Fibroblast of gingiva (primary cell): ENCODE data around the gene MEGF10.

Experiments
- DNase-seq: peaks from one replicate; pipeline ENCODE4 v3.0.0-alpha.2; 2011; ENCODE audit warnings: low read depth

The MEGF10 gene

DNA sequence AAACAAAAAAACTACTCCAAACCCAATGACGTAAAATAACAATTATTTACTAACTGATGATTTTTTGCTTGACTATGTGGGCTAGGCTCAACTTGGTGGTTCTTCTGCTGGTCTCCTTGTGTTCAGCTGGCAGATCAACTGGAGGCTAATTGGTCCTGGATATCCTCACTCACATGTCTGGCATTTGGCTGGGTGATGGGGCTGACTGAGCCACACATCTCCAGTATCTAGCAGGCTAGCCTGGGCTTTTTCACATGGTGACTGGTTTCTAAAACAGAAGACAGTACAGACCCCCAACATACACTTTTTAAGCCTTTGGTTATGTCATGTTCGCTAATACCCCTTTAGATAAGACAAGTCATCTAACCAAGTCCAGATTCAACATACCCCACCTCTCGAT, 122.1 kb downstream of the MEGF10 start:
- no peak for DNase-seq

DNA sequence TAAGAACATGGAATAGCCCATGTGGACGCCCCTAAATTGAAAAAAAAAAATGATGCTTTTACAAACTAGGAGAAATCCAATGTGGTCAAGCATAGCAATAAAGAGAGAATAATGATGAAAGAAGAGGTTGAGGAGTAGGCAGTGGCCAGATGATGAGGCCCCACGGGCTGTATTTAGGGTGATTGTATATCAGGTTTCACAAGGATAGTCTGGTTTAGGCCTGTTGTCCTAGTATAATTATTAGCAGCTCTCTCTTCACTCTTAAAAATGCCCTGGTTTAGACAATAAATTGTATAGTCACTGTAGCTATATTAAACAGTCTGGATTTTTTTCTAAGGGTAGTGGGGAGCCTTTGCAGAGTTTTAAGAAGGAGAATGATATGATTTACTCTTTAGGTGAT, 124.4 kb downstream of the MEGF10 start:
- no peak for DNase-seq

GRCh38 chr5:127416906-127417305, 126.3 kb downstream of the MEGF10 start:
- DNase-seq, result no peak

GRCh38 chr5:127417528-127417927, 126.9 kb downstream of the MEGF10 start:
- no peak for DNase-seq

DNA sequence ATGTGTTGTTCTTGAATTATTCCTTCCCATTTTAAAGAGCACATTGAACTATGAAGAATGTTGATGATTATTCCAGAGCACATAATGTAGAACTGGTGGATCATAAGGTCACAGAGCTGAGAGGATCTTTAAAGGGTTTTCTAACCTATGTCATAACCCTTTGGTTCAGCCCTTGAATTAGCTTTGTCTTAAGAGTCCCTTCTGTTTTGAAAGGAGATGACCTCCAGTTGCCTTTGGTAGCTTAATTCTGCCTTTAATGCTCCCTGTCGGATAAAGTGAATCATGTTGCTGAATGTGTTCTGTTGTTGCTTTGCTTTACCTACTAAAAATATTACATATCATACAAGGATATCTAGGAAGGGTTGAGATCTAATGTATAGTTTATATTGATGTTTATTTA, 127.8 kb downstream of the MEGF10 start:
- DNase-seq, result no peak

- no peak for DNase-seq
Measured at GRCh38 chr5:127418974-127419682, 128.5 kb downstream of the MEGF10 start.

DNA sequence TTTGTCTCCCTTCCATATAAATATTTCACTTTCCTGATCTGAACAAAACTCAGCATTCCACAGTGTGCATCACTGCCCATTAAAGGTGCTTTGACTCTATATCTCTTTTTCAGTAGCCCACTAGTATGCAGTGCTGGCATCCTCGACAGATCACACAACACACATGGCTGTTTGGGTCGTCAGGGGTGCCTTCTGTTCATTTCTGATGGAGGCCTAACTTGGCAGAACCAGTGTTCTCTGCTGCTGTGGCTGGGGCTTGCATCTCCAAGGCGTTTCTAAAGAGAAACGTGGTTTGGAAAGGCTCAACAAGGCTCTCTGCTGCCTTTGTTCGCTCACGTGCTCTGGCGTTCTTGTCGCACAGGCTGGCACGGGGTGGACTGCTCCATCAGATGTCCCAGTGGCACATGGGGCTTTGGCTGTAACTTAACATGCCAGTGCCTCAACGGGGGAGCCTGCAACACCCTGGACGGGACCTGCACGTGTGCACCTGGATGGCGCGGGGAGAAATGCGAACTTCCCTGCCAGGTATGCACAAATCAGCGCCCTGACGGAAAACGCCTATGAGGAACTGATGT, 129.2 kb downstream of the MEGF10 start:
- DNase-seq, result no peak

GRCh38 chr5:127420758-127421157, 130.2 kb downstream of the MEGF10 start:
- no peak for DNase-seq

DNA sequence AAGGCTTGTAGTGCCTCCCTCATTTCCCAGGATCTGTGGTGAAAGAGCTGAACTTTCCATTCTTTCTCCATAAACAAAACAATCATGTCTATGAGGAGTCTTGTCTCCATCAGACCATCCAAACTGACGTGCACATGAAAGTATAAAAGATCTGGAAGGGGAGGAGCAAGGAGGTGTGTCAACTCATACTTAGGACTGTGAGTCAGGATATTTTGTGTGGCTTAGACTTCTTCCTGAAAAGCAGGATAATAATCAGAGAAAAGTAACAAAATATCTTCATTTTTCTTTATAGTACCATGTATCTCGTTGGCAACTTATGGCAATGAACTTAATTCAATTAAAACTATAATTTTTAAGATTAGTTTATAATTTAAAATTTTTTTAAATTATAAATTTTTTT, 130.9 kb downstream of the MEGF10 start:
- DNase-seq, result no peak

DNA sequence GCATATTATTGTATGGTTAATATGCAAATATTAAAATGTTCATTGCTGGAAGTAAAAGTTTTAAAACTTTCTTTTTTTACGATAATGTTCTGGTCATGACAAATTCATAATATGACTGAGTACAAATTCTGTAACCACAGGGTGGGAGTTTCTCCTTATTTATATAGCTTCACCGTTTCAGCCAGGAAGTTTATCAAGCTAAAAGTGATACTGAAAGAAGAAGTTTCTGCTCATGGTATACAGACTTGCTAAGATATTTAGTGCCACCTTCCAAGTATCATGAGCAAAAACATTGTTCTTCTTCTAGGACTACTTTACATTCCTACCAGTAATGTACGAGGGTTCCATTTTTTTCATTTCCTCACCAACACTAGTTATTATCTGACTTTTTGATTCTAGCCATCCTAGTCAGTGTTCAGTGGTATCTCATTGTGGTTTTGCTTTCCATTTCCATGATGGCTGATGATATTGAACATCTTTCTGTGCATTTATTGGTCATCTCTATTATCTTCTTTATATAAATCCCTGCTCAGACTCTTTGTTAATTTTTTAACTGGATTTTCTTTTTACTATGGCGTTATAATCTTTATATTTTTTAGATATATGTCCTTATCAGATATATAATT, 132.7 kb downstream of the MEGF10 start:
- DNase-seq, result no peak

DNA sequence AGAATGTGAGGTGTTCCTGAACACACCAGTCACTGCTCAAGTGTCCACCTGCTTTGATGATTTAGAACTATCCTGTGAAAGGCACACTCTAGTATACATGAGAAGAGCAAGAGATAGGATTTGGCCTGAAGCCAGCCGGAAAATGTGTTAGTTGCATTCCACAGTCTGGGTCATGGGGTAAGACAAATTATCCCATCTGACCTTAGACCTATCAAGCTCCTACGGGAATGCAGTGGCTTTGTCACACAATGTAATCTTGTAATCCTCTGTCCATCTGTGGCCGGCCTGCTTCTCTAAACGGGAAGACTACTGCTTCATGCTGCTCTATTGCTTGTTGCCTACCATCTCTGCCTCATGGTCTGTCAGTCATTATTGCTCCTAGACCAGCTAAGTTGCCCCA, 134.4 kb downstream of the MEGF10 start:
- no peak for DNase-seq

- DNase-seq, result no peak
Measured at GRCh38 chr5:127425868-127426267, 135.3 kb downstream of the MEGF10 start.

- no peak for DNase-seq
Measured at GRCh38 chr5:127426661-127427060, 136.1 kb downstream of the MEGF10 start.

DNA sequence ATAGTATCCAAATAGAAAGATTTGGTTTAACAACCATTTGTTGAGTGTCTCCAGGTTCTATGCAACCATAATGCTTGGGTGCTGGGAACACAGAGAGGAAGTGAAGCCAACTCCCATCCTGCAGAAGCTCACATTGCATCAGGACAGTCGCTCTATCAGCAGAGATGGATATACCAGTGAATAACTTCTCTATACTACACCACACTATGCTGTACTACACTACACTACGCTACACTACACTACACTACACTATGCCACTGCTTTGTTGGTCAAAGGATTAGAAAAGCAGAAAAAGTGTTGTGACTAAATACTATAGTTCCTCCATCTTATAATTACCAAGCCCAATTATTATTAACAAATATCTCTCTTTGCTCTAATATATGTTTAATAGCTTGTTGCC, 137.7 kb downstream of the MEGF10 start:
- DNase-seq, result no peak

DNA sequence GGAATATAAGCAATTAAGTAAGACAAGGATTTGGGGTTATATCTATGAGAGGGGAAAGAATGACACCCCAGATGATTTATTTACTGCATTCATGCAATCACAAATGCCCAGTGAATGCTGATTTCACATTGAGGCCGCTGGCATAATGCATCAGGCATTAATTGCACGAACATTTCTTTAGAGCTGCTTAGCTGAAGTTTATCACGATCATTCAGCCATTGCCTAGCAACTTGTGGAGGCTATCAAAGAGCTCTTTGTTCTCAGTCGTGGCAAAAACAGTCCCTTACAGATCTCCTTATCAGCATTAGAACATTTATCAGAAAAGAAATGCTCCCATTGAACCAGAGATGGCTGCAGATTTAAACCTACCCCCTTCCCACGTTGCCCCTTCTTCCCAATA, 138.2 kb downstream of the MEGF10 start:
- no peak for DNase-seq

GRCh38 chr5:127429928-127430327, 139.3 kb downstream of the MEGF10 start:
- no peak for DNase-seq

DNA sequence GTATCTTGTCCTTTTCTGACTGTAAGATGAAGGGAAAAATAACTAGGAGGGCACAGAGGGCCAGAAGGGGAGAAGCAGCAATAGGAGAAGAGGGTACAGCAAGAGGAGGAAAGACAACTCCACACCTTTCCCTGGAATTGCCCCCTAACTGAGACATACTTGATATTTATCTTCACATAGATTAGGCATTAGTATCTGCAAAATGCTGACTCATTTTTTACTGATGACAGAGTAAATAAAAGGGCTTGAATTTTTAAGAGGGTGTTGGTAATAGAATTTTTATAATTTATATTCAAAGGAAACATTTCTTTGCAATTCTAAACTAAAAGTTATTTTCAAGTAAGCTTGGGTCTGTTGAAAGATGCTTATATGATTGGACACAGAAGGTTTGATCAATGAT, 140.0 kb downstream of the MEGF10 start:
- DNase-seq, result no peak

GRCh38 chr5:127431977-127432585, 141.5 kb downstream of the MEGF10 start:
- DNase-seq, result no peak

DNA sequence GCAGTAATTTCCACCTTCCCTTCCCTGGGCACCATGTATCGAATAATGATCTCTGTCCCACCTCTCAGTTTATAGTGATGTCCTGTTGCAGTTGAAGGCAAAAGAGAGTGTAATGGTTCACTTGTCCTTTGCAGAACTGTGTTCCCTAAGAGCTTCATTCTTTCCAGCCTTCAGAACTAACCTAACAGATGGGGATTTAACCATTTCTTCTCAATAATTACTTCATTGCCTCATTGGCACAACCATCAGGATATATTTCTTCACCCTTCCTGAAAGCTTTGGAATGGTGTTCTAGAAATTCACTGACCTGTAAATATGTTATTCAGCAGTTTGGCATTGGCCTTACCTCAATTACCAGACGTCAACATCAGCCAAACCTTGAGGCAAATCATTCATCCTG, 142.9 kb downstream of the MEGF10 start:
- DNase-seq, result no peak

DNA sequence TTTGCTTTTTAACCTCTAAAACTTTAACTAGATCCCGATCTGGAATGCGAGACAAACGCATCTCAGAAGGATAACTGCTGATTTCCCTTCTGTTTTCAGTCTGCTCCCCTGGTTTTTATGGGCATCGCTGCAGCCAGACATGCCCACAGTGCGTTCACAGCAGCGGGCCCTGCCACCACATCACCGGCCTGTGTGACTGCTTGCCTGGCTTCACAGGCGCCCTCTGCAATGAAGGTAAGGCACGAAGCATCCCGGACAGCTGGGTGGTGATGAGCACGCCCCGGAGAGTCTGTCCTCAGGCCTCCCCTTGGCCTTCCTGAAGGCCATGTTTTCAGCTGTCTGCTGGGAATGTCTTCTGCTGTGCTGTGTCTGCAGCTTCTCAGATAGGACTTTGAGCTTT, 144.0 kb downstream of the MEGF10 start:
- no peak for DNase-seq

DNA sequence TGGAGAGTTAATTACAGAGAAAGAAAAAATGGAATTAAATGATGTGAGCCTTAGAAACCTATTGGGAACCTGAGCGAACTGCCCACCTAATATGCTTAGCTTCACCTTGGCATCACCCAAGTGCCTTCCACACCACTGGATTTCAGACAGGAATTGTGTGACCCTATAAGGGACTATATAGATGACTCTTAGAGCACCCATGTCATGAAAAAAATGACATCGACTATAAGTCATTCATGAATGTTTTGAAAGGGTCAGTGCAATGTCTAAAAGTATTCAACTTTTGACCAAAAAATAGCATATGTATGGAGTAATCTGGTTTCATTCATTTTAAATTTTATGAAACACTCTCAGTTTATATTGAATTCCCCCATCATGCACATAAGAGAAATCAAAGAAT, 145.2 kb downstream of the MEGF10 start:
- DNase-seq, result no peak

DNA sequence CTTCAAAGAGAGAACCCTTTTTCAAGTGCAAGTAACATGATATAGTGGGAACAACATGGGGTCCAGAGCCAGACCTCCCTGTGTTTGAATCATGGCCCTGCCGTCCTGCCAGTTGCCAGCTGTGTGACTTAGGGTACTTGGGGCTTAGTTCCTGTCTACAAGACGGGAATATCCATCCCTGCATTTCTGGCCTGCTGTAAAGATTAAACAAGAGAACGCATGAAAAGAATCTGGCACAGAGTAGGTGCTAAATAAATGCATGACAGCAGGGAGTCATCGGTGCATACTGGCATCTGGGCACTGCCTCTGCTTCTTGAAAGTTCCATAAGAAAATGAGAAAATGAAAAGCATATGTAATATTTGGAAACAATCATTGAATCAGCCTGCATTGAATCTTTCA, 149.0 kb downstream of the MEGF10 start:
- peak; percentile 12 for DNase-seq

DNA sequence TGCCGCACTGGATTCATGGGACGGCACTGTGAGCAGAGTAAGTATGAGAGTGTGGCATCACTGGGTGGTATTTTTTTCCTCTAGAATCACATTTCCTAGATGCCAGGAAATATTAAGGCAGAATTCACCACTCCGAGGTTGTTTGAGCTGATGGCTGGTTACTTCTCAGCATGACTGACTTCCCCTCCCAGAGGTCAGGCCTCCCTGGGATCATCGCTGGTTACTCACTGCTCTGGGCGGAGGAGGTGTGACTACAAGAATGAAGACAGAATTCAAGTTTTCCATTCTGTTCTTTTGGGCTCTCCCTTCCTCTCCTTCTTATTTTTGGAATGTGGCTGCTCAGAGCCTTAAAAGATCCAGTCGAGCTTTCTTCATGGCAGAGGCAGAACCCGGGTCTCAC, 150.2 kb downstream of the MEGF10 start:
- peak; percentile 13 for DNase-seq
